Adipocyte (in vitro differentiated cells): ENCODE data around the gene CGN.

Experiments used
- DNase-seq: peaks from one replicate; pipeline ENCODE4 v3.0.0-alpha.2; 2015; ENCODE audit warnings: low read depth
- H3K27me3 ChIP-seq: replicated peaks from 2 replicates; pipeline ENCODE4 v1.7.0; 2013; ENCODE audit warnings: mild to moderate bottlenecking, low read length, moderate library complexity; ENCODE audit not compliant: control insufficient read depth, insufficient read depth
- H3K36me3 ChIP-seq: 2 replicates; pipeline ENCODE4 v1.7.0; 2013; ENCODE audit warnings: low read length, mild to moderate bottlenecking, moderate library complexity; ENCODE audit not compliant: control insufficient read depth, insufficient read depth, severe bottlenecking
- H3K4me1 ChIP-seq: 2 replicates; pipeline ENCODE4 v1.7.0; 2013; ENCODE audit warnings: mild to moderate bottlenecking, low read length, moderate library complexity; ENCODE audit not compliant: control insufficient read depth, insufficient read depth
- H3K4me3 ChIP-seq: 2 replicates; pipeline ENCODE4 v1.7.0; 2013; ENCODE audit warnings: mild to moderate bottlenecking, low read length, moderate library complexity
- H3K9ac ChIP-seq: 2 replicates; pipeline ENCODE4 v1.7.0; 2013; ENCODE audit warnings: mild to moderate bottlenecking, low read length, moderate library complexity
- H3K9me3 ChIP-seq: 2 replicates; pipeline ENCODE4 v1.7.0; 2013; ENCODE audit warnings: mild to moderate bottlenecking, low read length, moderate library complexity; ENCODE audit not compliant: control insufficient read depth

The CGN gene

GRCh38 chr1:151479462-151479861, 31.7 kb upstream of the CGN start:
- Histone ChIP-seq H3K9ac (no peak overlapping the region), H3K4me3 (no peak overlapping the region), H3K36me3 (no peaks in the 10 kb centered on the region), H3K4me1 (no peaks in the 10 kb centered on the region), H3K27me3 (no peaks in the 10 kb centered on the region), H3K9me3 (peaks cover 8% of the 10 kb centered on the region)
- no peak for DNase-seq

- Histone ChIP-seq H3K36me3 (no peaks in the 10 kb centered on the region), H3K4me1 (no peaks in the 10 kb centered on the region), H3K9me3 (peaks cover 8% of the 10 kb centered on the region), H3K27me3 (no peaks in the 10 kb centered on the region), H3K9ac (no peak overlapping the region), H3K4me3 (no peak overlapping the region)
- DNase-seq = no peak
Observed at GRCh38 chr1:151482017-151482416, 29.2 kb upstream of the CGN start.

GRCh38 chr1:151485685-151486255, 25.4 kb upstream of the CGN start:
- Histone ChIP-seq H3K4me3 (no peak overlapping the region), H3K4me1 (no peaks in the 10 kb centered on the region), H3K36me3 (no peaks in the 10 kb centered on the region), H3K27me3 (peaks cover 9% of the 10 kb centered on the region), H3K9me3 (peaks cover 8% of the 10 kb centered on the region), H3K9ac (no peak overlapping the region)
- DNase-seq = no peak

GRCh38 chr1:151486557-151486956, 24.6 kb upstream of the CGN start:
- Histone ChIP-seq H3K9me3 (peaks cover 8% of the 10 kb centered on the region), H3K9ac (no peak overlapping the region), H3K36me3 (no peaks in the 10 kb centered on the region), H3K4me3 (no peak overlapping the region), H3K4me1 (no peaks in the 10 kb centered on the region), H3K27me3 (peaks cover 9% of the 10 kb centered on the region)
- no peak for DNase-seq

GRCh38 chr1:151491641-151492040, 19.5 kb upstream of the CGN start:
- Histone ChIP-seq H3K27me3 (peaks cover 14% of the 10 kb centered on the region), H3K9me3 (no peaks in the 10 kb centered on the region), H3K36me3 (no peaks in the 10 kb centered on the region), H3K4me3 (no peak overlapping the region), H3K4me1 (peaks cover 13% of the 10 kb centered on the region), H3K9ac (no peak overlapping the region)
- DNase-seq = no peak

GRCh38 chr1:151492120-151492519, 19.1 kb upstream of the CGN start:
- Histone ChIP-seq H3K4me1 (peaks cover 13% of the 10 kb centered on the region), H3K4me3 (no peak overlapping the region), H3K9ac (no peak overlapping the region), H3K9me3 (no peaks in the 10 kb centered on the region), H3K27me3 (peaks cover 14% of the 10 kb centered on the region), H3K36me3 (no peaks in the 10 kb centered on the region)
- no peak for DNase-seq

GRCh38 chr1:151493042-151493441, 18.1 kb upstream of the CGN start:
- no peak overlapping the region for H3K9ac ChIP-seq
- peaks cover 14% of the 10 kb centered on the region for H3K27me3 ChIP-seq
- H3K4me1 ChIP-seq = peaks cover 13% of the 10 kb centered on the region
- H3K9me3 ChIP-seq = no peaks in the 10 kb centered on the region
- no peak for DNase-seq
- no peaks in the 10 kb centered on the region for H3K36me3 ChIP-seq
- H3K4me3 ChIP-seq = no peak overlapping the region

- Histone ChIP-seq H3K36me3 (no peaks in the 10 kb centered on the region), H3K27me3 (peaks cover 13% of the 10 kb centered on the region), H3K9me3 (no peaks in the 10 kb centered on the region), H3K4me1 (peaks cover 13% of the 10 kb centered on the region), H3K4me3 (no peak overlapping the region), H3K9ac (no peak overlapping the region)
- DNase-seq = peak; percentile 52
Observed at GRCh38 chr1:151494741-151495281, 16.4 kb upstream of the CGN start.

GRCh38 chr1:151495316-151495715, 15.9 kb upstream of the CGN start:
- Histone ChIP-seq H3K27me3 (peaks cover 18% of the 10 kb centered on the region), H3K9me3 (no peaks in the 10 kb centered on the region), H3K4me1 (peaks cover 13% of the 10 kb centered on the region), H3K4me3 (no peak overlapping the region), H3K36me3 (no peaks in the 10 kb centered on the region), H3K9ac (no peak overlapping the region)
- DNase-seq = no peak

- DNase-seq = no peak
- peaks cover 14% of the 10 kb centered on the region for H3K4me1 ChIP-seq
- H3K36me3 ChIP-seq = no peaks in the 10 kb centered on the region
- no peaks in the 10 kb centered on the region for H3K9me3 ChIP-seq
- no peak overlapping the region for H3K9ac ChIP-seq
- H3K27me3 ChIP-seq = peaks cover 30% of the 10 kb centered on the region
- H3K4me3 ChIP-seq = no peak overlapping the region
Observed at GRCh38 chr1:151499365-151499764, 11.8 kb upstream of the CGN start.

- Histone ChIP-seq H3K27me3 (peaks cover 33% of the 10 kb centered on the region), H3K9ac (no peak overlapping the region), H3K4me3 (no peak overlapping the region), H3K36me3 (no peaks in the 10 kb centered on the region), H3K9me3 (no peaks in the 10 kb centered on the region), H3K4me1 (peaks cover 12% of the 10 kb centered on the region)
- DNase-seq = no peak
Observed at GRCh38 chr1:151499930-151500329, 11.3 kb upstream of the CGN start.

GRCh38 chr1:151501474-151501873, 9.7 kb upstream of the CGN start:
- H3K9me3 ChIP-seq = no peaks in the 10 kb centered on the region
- DNase-seq = no peak
- no peak overlapping the region for H3K4me3 ChIP-seq
- peaks cover 40% of the 10 kb centered on the region for H3K27me3 ChIP-seq
- H3K36me3 ChIP-seq = no peaks in the 10 kb centered on the region
- no peak overlapping the region for H3K9ac ChIP-seq
- peaks cover 6% of the 10 kb centered on the region for H3K4me1 ChIP-seq
